Activated T-cell treated with anti-CD3 and anti-CD28 coated beads, Interleukin-2, amount 50 U/mL, for 48 hours (primary cell): ENCODE data around the gene EWSR1.

Source experiments
- DNase-seq, 2 experiments: peaks; one replicate each; pipeline ENCODE4 v3.0.0-alpha.2; 2020

EWSR1 gene

GRCh38 chr22:29320546-29320945 is 52.5 kb downstream of the EWSR1 start:
- DNase-seq = no peak

- no peak for DNase-seq
Observed at GRCh38 chr22:29323641-29324040, 55.6 kb downstream of the EWSR1 start.

- DNase-seq = no peak
Observed at GRCh38 chr22:29325356-29325755, 57.3 kb downstream of the EWSR1 start.

- DNase-seq = no peak
Observed at GRCh38 chr22:29325785-29326315, 57.8 kb downstream of the EWSR1 start.

GRCh38 chr22:29326481-29326880 is 58.4 kb downstream of the EWSR1 start:
- no peak for DNase-seq

DNA sequence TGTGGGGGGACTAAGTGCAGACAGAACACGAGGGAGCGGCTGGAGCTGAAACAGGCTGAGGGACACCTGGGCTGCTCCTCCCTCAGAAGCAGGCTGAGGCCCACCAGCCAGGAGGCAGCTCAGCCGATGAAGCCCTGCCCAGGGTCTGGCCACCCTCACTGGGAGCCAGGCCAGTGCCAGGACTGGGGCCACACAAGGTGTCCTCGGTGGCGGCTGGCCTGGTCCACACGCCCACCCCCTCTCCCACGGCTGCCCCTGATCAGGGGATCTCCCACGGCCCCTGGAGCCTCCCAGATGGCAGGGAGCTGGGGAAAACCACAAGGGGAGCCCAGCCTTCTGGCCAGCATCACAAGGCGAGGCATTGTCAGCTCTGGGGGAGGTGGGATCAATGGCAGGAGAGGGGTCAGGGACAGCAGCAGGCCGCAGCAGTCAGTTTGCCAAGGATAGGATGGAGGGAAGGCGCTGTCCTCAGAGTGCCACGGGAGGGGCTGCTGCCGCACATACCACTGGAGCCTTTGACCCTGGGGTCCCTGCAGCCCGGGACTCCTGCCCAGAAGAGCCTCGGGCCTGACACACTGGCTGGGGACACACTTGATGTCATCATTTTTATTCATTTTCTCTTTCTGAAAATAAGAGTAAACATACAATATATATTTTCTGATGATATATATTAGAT is 59.2 kb downstream of the EWSR1 start:
- no peak for DNase-seq

DNA sequence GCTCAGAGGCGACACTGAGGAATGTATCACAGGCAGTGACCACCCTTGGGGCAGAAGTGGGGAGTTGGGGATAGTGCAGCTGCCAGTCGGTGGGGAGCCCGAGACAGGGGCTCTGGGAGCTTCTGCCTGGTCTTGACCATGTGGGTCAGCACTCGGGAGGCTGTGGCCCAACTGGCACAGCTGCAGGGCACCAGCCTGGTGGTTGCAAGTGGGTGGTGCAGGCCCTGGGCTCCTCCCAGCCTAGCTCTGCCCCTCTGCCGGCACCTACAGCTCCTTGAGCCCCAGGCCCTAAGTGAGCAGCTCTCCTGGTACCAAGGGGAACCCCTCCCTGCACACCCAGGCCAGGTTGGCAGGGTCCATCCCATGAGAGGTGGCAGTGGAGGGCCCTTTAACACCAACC is 60.0 kb downstream of the EWSR1 start:
- DNase-seq = no peak

GRCh38 chr22:29328566-29329500 is 60.8 kb downstream of the EWSR1 start:
- no peak for DNase-seq

GRCh38 chr22:29329581-29329980 is 61.5 kb downstream of the EWSR1 start:
- no peak for DNase-seq

GRCh38 chr22:29330291-29330690 is 62.2 kb downstream of the EWSR1 start:
- no peak for DNase-seq

DNA sequence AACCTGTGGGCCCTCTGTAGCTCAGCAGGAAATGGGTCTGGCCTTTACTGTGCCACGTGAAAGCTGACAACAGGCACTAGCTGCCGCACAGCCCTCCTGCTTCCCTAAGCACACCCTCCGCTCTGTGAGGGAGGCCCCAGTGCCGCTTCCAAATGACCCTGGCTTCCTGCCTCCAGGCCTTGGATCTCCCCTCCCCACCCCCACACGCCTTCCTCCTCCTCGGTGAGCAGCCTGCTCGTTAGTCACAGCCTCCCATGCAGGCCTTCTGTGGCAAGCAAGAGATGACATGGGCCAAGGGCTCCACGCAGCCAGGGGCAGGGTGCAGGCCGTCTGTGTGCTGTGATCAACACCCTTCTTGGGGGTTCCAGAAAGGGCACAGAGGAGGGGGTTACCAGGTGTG is 62.7 kb downstream of the EWSR1 start:
- no peak for DNase-seq

DNA sequence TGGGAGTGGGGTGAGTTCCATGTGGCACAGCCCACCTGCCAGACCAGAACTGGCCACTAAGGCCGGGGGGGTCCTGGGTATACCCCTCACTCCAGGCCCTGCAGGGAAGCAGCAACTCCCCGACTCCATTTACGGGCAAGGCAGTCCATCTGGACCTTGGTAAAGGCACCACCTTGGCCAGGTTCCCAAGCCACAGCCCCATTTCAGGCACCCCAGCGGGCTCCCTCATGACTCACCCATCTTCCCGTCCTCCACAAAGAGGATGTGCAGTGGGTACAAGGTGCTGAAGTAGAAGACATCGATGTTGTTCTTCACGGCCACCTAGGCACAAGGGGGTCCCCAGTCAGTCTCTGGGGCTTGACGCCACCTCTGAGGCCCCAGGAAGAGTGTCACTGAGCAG is 63.1 kb downstream of the EWSR1 start:
- DNase-seq = no peak

DNA sequence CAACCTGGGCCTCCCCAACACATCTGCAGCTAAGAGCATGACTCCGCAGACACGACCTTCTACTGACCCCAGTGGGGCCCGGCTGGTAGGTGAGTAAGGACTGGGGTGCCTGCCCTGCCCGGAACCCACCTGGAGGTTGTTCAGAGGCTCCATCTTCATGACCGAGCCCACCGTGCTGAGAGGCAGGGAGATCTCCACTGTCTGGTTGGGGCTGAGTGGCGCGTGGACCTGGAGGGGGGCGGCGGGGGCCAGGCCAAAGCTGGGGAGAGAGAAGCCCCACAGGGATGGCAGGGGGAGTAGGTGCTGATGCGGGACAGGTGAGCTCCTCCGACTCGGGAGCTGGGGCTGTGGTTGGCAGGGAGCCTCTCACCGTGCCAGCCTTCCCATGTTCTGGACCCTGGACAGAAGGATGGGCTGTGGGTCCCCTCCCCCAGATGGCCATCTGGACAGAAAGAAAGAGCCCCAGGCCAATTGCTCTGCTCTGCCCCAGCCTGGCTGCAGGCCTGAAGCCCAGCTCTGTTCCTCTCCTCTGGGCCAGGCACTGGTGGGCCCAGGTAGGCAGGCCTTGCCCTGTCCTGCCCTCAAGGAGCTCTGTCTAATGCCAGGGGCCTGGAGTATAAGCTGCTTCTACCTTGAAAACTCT is 63.7 kb downstream of the EWSR1 start:
- DNase-seq = no peak

DNA sequence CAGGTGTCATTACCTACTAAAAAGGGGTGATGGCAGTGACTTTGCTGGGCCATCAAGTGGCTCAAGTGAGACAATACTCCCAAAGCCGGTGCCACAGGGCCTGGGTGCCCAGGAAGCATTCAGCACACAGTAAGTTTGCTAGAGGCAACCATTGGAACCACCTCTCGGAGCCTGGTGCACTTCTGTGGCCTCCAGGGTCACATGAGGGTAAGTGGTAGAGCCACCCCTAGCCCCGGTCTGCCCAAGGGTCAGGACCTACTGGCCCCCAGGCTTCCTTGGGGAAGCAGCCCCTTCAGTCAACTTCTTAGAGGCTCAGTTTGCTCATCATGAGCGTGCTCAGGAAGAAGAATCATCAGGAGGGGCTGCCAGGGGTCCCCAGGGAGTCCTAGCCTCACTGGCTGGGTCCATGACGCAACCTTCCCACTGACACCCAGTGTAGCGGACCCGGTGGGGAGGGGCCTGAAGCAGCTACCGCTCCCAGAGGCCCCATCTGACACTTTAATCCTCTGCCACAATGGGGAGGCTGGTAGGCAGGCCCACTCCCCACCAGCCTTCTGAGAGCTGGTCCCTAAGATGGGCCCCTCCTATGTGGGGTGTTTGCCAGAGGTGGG is 64.9 kb downstream of the EWSR1 start:
- no peak for DNase-seq

DNA sequence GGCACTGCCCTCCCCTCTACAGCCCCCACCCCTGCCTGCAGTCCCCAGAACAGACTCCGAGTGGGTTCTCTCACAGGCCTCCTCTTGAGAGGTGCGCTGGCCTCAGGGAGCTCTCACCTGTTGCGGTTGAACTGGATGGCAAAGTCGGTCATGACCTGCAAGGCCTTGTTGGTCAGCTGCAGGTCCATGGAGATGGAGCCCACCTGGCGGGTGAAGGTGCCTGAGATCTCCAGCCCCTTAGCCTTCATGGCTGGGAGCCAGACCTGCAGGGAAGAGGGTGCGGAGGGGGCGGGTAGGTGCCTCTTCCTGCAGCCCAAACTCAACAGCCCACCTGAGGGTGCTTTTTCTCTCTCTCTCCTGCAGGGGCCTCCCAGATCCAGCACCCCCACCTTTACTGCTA is 66.1 kb downstream of the EWSR1 start:
- no peak for DNase-seq

GRCh38 chr22:29334696-29335344 is 66.8 kb downstream of the EWSR1 start:
- DNase-seq = no peak

GRCh38 chr22:29335656-29336055 is 67.6 kb downstream of the EWSR1 start:
- no peak for DNase-seq

DNA sequence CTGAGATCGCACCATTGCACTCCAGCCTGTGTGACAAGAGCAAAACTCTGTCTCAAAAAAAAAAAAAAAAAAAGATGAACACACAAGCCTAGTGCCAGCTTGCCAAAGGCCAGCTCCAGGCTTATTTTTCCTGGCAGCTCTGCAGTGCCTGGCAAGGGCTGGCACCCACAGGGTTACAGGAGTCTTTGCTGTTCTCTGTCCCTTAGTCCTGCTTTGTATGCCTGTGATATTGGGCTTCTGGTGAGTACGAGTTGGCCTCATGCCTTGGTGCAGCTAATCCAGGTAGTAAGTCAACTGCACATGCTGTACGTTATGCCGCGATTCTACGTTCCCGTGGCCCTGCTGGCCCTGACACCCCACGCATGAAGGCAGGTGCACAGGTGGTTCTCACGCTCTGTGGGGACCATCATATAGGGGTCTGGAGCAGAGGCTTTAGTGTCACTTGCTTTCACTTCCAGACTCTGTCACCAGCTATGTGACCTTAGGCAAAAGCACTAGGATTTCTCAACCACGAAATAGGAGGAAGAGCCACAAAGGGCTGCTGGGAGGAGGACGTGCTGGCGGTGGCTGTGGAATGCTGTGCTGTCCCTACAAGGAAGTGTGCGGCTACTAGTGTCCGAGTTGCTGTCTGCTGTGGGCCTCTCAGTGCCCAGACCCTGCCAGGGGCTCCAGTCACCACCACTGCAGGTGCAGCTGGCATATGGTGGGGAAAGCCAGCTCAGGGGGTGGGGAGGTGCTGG is 68.9 kb downstream of the EWSR1 start:
- no peak for DNase-seq

- no peak for DNase-seq
Observed at GRCh38 chr22:29337631-29338284, 69.7 kb downstream of the EWSR1 start.

DNA sequence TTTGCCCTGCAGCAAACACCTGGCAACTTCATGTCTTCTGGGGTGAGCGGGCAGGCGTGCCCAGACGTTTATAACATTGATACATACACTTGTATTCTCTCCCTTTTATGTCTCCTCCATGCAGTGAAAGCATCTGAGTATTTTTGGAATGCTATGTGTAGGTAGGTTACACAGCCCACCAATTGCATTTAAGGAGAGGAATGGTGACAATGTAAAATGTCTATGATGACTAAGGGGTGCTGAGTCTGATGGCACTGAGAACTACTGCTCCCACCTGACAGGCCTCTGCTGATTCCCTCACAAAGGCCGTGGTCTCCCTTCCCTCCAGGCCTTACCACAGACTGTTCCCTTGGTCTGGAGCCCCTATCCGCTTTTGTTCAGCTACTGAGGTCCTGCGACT is 70.3 kb downstream of the EWSR1 start:
- no peak for DNase-seq
